Endothelial cell of umbilical vein (primary cell): Measurements from ENCODE around the gene SDCCAG8. TPM values are rescaled to one million over a fixed set of nuclear protein-coding genes. Genes with fewer than 3 reads are reported as not detected.

Experiments
- BruUV-seq: library from RNA; stranded (reverse); fragments of 400-500 nt; replicated peaks from 2 replicates; lab custom pipeline; 2021; lab: Mats Ljungman, UMichigan
- CTCF ChIA-PET: fragments of 300-600, 350-600 bp; sonication (Branson Sonifier 250); formaldehyde crosslinking; loops from one replicate; lab custom pipeline; 2021; ENCODE audit warnings: antibody characterized with exemption, inconsistent platforms; lab: Charles Lee
- POLR2A ChIA-PET: fragments of 300-600, 350-600 bp; sonication (Branson Sonifier 250); formaldehyde crosslinking; loops from one replicate; lab custom pipeline; 2021; ENCODE audit warnings: antibody characterized with exemption, inconsistent platforms; lab: Charles Lee
- DNase-seq: peaks from one replicate; pipeline ENCODE4 v3.0.0-alpha.2; 2011; ENCODE audit warnings: low read depth, low spot score
- FAIRE-seq: peaks from 2 replicates; lab custom pipeline; 2011; peaks lifted over from hg19 to GRCh38; lab: Jason Lieb, UNC
- H2AFZ ChIP-seq: 2 replicates; pipeline ENCODE4 v1.6.0; 2012; ENCODE audit warnings: low read depth, low read length, control low read depth, inconsistent platforms
- H3K27ac ChIP-seq: 2 replicates; pipeline ENCODE4 v1.5.1; 2011; ENCODE audit warnings: low read depth, mild to moderate bottlenecking, control low read depth, low read length, moderate library complexity; ENCODE audit not compliant: insufficient read depth
- H3K27me3 ChIP-seq, 2 experiments: 2 replicates each; pipeline versions ENCODE4 v1.6.0 to v1.6.1; 2011; ENCODE audit warnings: low read length in 2 of 2, mixed read lengths in 1 of 2; ENCODE audit not compliant: control insufficient read depth in 2 of 2, insufficient read depth in 2 of 2
- H3K36me3 ChIP-seq, 2 experiments: 2 replicates in 1 of 2; 3 replicates in 1 of 2; pipeline ENCODE4 v1.5.1; 2011; ENCODE audit warnings: low read length in 2 of 2, mild to moderate bottlenecking in 1 of 2, moderate library complexity in 1 of 2; ENCODE audit not compliant: control insufficient read depth in 2 of 2, insufficient read depth in 2 of 2; ENCODE audit errors: extremely low read depth in 1 of 2
- H3K4me1 ChIP-seq: 3 replicates; pipeline ENCODE4 v1.5.1; 2011; ENCODE audit warnings: mild to moderate bottlenecking, low read length; ENCODE audit not compliant: control insufficient read depth, insufficient read depth; ENCODE audit errors: extremely low read depth
- H3K4me2 ChIP-seq: 2 replicates; pipeline ENCODE4 v1.6.1; 2011; ENCODE audit warnings: low read length, control low read depth, mixed read lengths; ENCODE audit not compliant: insufficient read depth
- H3K4me3 ChIP-seq, 3 experiments: fragments of 200-600 bp in 1 of 3; sonication (generic), shearing (Covaris generic) in 1 of 3; replicated peaks in 1 of 3; 2 replicates each; pipeline ENCODE4 v1.5.1; 2011 to 2016; ENCODE audit warnings: control low read depth in 3 of 3, low read length in 3 of 3, mild to moderate bottlenecking in 2 of 3, inconsistent platforms in 1 of 3, low read depth in 1 of 3, moderate library complexity in 1 of 3; ENCODE audit not compliant: insufficient read depth in 1 of 3
- H3K79me2 ChIP-seq: 2 replicates; pipeline ENCODE4 v1.6.0; 2012; ENCODE audit warnings: low read length, inconsistent platforms; ENCODE audit not compliant: control insufficient read depth, insufficient read depth
- H3K9ac ChIP-seq: replicated peaks from 2 replicates; pipeline ENCODE3; 2011; ENCODE audit warnings: low read length, control low read depth; ENCODE audit not compliant: insufficient read depth; ENCODE audit errors: extremely low read depth
- H3K9me1 ChIP-seq: replicated peaks from 3 replicates; pipeline ENCODE4 v1.6.0; 2011; ENCODE audit warnings: mild to moderate bottlenecking, low read length; ENCODE audit not compliant: control insufficient read depth, insufficient read depth; ENCODE audit errors: extremely low read depth
- H3K9me3 ChIP-seq: replicated peaks from 2 replicates; pipeline ENCODE4 v1.5.1; 2012; ENCODE audit warnings: low read length, inconsistent platforms; ENCODE audit not compliant: control insufficient read depth, insufficient read depth
- H4K20me1 ChIP-seq: replicated peaks from 2 replicates; pipeline ENCODE3; 2011; ENCODE audit warnings: mild to moderate bottlenecking, low read length; ENCODE audit not compliant: control insufficient read depth, insufficient read depth; ENCODE audit errors: extremely low read depth
- CTCF ChIP-seq, 2 donors: IDR thresholded peaks; 1 replicate in 1 of 2; 2 replicates in 1 of 2; pipeline ENCODE4 v1.5.1; 2011; ENCODE audit warnings: low read length in 2 of 2, mild to moderate bottlenecking in 2 of 2, moderate library complexity in 2 of 2, control low read depth in 1 of 2, inconsistent platforms in 1 of 2, low read depth in 1 of 2; ENCODE audit not compliant: insufficient read depth in 1 of 2; ENCODE audit errors: extremely low read depth in 1 of 2
- EZH2 ChIP-seq: IDR thresholded peaks from 2 replicates; pipeline ENCODE4 v1.6.1; 2012; ENCODE audit warnings: borderline replicate concordance, low read depth, mild to moderate bottlenecking, moderate library complexity, low read length, inconsistent platforms; ENCODE audit not compliant: severe bottlenecking
- FOS ChIP-seq: IDR thresholded peaks from 2 replicates; pipeline ENCODE4 v1.6.1; 2011; ENCODE audit warnings: mild to moderate bottlenecking, low read length, moderate library complexity, borderline replicate concordance; ENCODE audit not compliant: insufficient read depth
- GATA2 ChIP-seq: IDR thresholded peaks from 2 replicates; pipeline ENCODE4 v1.7.0; 2011; ENCODE audit warnings: low read depth, mild to moderate bottlenecking, moderate library complexity, mixed read lengths, low read length; ENCODE audit not compliant: insufficient read length, insufficient read depth
- JUN ChIP-seq: IDR thresholded peaks from 2 replicates; pipeline ENCODE4 v1.6.1; 2011; ENCODE audit warnings: borderline replicate concordance, low read depth; ENCODE audit not compliant: insufficient read length, insufficient read depth
- MAX ChIP-seq: IDR thresholded peaks from 2 replicates; pipeline ENCODE4 v1.6.1; 2011; ENCODE audit not compliant: insufficient read depth, insufficient read length
- MYC ChIP-seq: IDR thresholded peaks from one replicate; pipeline ENCODE4 v1.6.1; 2011; ENCODE audit warnings: mild to moderate bottlenecking, low read depth, low read length
- POLR2A ChIP-seq: IDR thresholded peaks from 2 replicates; pipeline ENCODE4 v1.6.1; 2012; ENCODE audit warnings: low read depth, mild to moderate bottlenecking, control low read depth, low read length
- POLR2AphosphoS5 ChIP-seq: IDR thresholded peaks from 2 replicates; pipeline ENCODE4 v1.6.1; 2012; ENCODE audit warnings: low read depth, mild to moderate bottlenecking, control low read depth, low read length, moderate library complexity; ENCODE audit not compliant: insufficient read depth
- dilution Hi-C: fragments of 300-500 bp; cut with MboI; formaldehyde crosslinking; loops from one replicate; pipeline ENCODE4 v1.15.0; 2019; ENCODE audit warnings: low sequenced_read_pairs; ENCODE audit not compliant: extremely low pct_ligation_motif_present
- intact Hi-C: fragments of 100-400 bp; cut with micrococcal nuclease; formaldehyde crosslinking; loops from one replicate; pipeline ENCODE4 v1.10.0; 2022
- polyA plus RNA-seq, 4 experiments: library from polyadenylated mRNA; depleted of rRNA in 3 of 4; stranded (reverse) in 3 of 4; unstranded in 1 of 4; fragments of >200 nt; gene quantifications; 2 replicates each; pipeline versions ENCODE4 v1.2.1 to v1.2.3, GENCODE V29; 2011 to 2012; ENCODE audit warnings: missing spikeins in 1 of 4
- total RNA-seq: library from RNA; stranded (reverse); gene quantifications from 2 replicates; pipeline ENCODE4 v1.2.3, GENCODE V29; 2021

SDCCAG8 gene
- total and polyA plus RNA-seq, 2 donors (not counting 3 experiments of a cell fraction or from before 2014, with no cell fraction given), result 14.6 to 25.7 TPM

DNA sequence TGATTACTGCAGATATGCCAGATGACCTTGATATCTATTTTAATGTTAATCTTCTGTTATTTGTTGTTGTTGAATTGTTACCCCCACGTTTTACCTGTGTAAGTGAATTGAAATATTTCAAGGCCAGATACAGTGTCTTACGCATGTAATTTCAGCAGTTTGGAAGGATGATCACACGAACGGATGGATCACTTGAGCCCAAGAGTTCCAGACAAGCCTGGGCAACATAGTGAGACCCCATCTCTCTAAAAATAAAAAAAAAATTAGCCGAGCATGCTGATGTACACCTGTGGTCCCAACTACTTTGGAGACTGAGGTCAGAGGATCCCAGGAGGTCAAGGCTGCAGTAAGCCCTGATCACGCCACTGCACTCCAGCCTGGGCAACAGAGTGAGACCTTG lies 32.2 kb downstream of the SDCCAG8 start:
- H3K9me3 ChIP-seq, result no peaks in the 10 kb centered on the region
- H2AFZ ChIP-seq, result no peak overlapping the region
- no peaks in the 10 kb centered on the region for H3K27me3 ChIP-seq
- H3K4me3 ChIP-seq, result peak overlapping the region in 1 of 3 experiments; percentile 0
- peak overlapping the region; percentile 79 for H3K9ac ChIP-seq
- peaks cover 30% of the 10 kb centered on the region for H3K79me2 ChIP-seq
- dilution Hi-C loops, result no loop called here
- H4K20me1 ChIP-seq, result no peaks in the 10 kb centered on the region
- peak overlapping the region; percentile 98 for H3K27ac ChIP-seq
- FAIRE-seq, result no peak
- peaks cover 50% of the 10 kb centered on the region for H3K4me1 ChIP-seq
- peaks cover 0 to 2% of the 10 kb centered on the region in 2 experiments for H3K36me3 ChIP-seq
- H3K9me1 ChIP-seq, result no peaks in the 10 kb centered on the region
- TSS peak; percentile 92 for BruUV-seq
- intact Hi-C loops, result loop anchor here (5.0 kb wide), 1 partner anchor 874 kb away; no protein-coding TSS in a partner anchor
- TF ChIP-seq EZH2 (no peak), JUN (no peak), POLR2AphosphoS5 (peak; percentile 12), CTCF (IDR thresholded peaks at IDR 0.05; ENCODE audit: extremely low read depth in 1 of 2, insufficient read depth in 1 of 2, low read depth in 1 of 2, low read length in 2 of 2) (no peak), POLR2A (peak; percentile 59), FOS (no peak), MAX (no peak), MYC (no peak), GATA2 (peak; percentile 14)
- peak overlapping the region; percentile 76 for H3K4me2 ChIP-seq
- peak; percentile 14 for DNase-seq
- CTCF ChIA-PET, result interaction anchor here (0.9 to 2.5 kb wide), 3 partner anchors 23 to 49 kb away, joined by 4 to 18 read pairs (median 8); partner anchors contain the start of genes CEP170 and SDCCAG8
- POLR2A ChIA-PET, result interaction anchor here (1.0 to 1.3 kb wide), 2 partner anchors 23 to 32 kb away, joined by 3 to 19 read pairs; partner anchors contain the start of genes CEP170 and SDCCAG8
